ENCODE data around the gene ECI2.

The ECI2 gene

GRCh38 chr6:4108561-4109093 lies 26.7 kb downstream of the ECI2 start:
- no peaks in the 10 kb centered on the region for H3K36me3 ChIP-seq
- peaks cover 6% of the 10 kb centered on the region for H3K27me3 ChIP-seq
- TF ChIP-seq CTCF (IDR thresholded peaks at IDR 0.05) = no peak
- no peaks in the 10 kb centered on the region for H3K9me3 ChIP-seq
- no peak overlapping the region for H3K4me3 ChIP-seq (ENCODE audit: low read depth in 1 of 2, low read length in 1 of 2)
- no peak overlapping the region for H3K27ac ChIP-seq
- no peaks in the 10 kb centered on the region for H3K4me1 ChIP-seq (ENCODE audit: control insufficient read depth in 1 of 2, insufficient read depth in 1 of 2, low read depth in 1 of 2, low read length in 1 of 2)

GRCh38 chr6:4107873-4108272 lies 27.5 kb downstream of the ECI2 start:
- TF ChIP-seq CTCF (IDR thresholded peaks at IDR 0.05) = no peak

GRCh38 chr6:4105980-4106536 lies 29.3 kb downstream of the ECI2 start:
- Histone ChIP-seq H3K4me1 (ENCODE audit: control insufficient read depth in 1 of 2, insufficient read depth in 1 of 2, low read depth in 1 of 2, low read length in 1 of 2) (no peaks in the 10 kb centered on the region), H3K36me3 (no peaks in the 10 kb centered on the region), H3K4me3 (ENCODE audit: low read depth in 1 of 2, low read length in 1 of 2) (no peak overlapping the region), H3K27ac (no peak overlapping the region), H3K9me3 (no peaks in the 10 kb centered on the region), H3K27me3 (peaks cover 2% of the 10 kb centered on the region)
- no peak for TF ChIP-seq CTCF (IDR thresholded peaks at IDR 0.05)

More at GRCh38 chr6:4107873-4108272, 27.5 kb downstream of the ECI2 start:
- Histone ChIP-seq H3K4me3 (ENCODE audit: low read depth in 1 of 2, low read length in 1 of 2) (no peak overlapping the region), H3K9me3 (no peaks in the 10 kb centered on the region), H3K36me3 (no peaks in the 10 kb centered on the region), H3K27ac (no peak overlapping the region), H3K4me1 (ENCODE audit: control insufficient read depth in 1 of 2, insufficient read depth in 1 of 2, low read depth in 1 of 2, low read length in 1 of 2) (no peaks in the 10 kb centered on the region), H3K27me3 (peaks cover 6% of the 10 kb centered on the region)

DNA sequence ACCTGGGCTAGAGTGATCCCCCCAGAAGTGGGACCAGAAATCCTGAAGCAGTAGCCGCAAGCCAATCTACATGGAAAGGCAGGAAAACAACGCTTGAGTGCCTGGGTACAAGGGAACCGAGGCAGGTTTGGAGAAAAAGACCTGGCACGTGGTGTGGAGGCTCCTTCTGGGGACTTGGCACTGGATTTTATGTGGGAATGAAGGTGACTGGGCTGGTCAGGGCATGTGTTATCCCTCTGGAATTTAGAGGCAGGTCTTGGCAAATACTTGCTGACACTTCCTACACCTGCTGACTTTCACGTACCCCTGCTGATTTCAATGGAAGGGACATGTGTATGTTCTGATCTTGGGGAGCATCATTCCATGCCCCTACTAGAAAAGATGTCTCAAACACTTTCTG lies 31.4 kb downstream of the ECI2 start:
- TF ChIP-seq CTCF (IDR thresholded peaks at IDR 0.05) = no peak
- Histone ChIP-seq H3K27me3 (no peaks in the 10 kb centered on the region), H3K4me3 (ENCODE audit: low read depth in 1 of 2, low read length in 1 of 2) (no peak overlapping the region), H3K36me3 (no peaks in the 10 kb centered on the region), H3K4me1 (ENCODE audit: control insufficient read depth in 1 of 2, insufficient read depth in 1 of 2, low read depth in 1 of 2, low read length in 1 of 2) (no peaks in the 10 kb centered on the region), H3K27ac (no peak overlapping the region), H3K9me3 (no peaks in the 10 kb centered on the region)

- Histone ChIP-seq H3K4me3 (ENCODE audit: low read depth in 1 of 2, low read length in 1 of 2) (no peak overlapping the region), H3K4me1 (ENCODE audit: control insufficient read depth in 1 of 2, insufficient read depth in 1 of 2, low read depth in 1 of 2, low read length in 1 of 2) (no peaks in the 10 kb centered on the region), H3K36me3 (no peaks in the 10 kb centered on the region), H3K27ac (no peak overlapping the region), H3K27me3 (no peaks in the 10 kb centered on the region), H3K9me3 (no peaks in the 10 kb centered on the region)
- no peak for TF ChIP-seq CTCF (IDR thresholded peaks at IDR 0.05)
Observed at GRCh38 chr6:4102687-4103244, 32.6 kb downstream of the ECI2 start.
